Suppressor macrophage (primary cell): ENCODE results near the gene PTPRM.

Experiments used
- DNase-seq, 4 experiments: peaks; one replicate each; pipeline ENCODE4 v3.0.0-alpha.2; 2020 to 2022

PTPRM gene

GRCh38 chr18:8257851-8258434 lies 690.8 kb downstream of the PTPRM start:
- DNase-seq: no peak

- DNase-seq: no peak
Observed at GRCh38 chr18:8260319-8260718, 693.2 kb downstream of the PTPRM start.

DNA sequence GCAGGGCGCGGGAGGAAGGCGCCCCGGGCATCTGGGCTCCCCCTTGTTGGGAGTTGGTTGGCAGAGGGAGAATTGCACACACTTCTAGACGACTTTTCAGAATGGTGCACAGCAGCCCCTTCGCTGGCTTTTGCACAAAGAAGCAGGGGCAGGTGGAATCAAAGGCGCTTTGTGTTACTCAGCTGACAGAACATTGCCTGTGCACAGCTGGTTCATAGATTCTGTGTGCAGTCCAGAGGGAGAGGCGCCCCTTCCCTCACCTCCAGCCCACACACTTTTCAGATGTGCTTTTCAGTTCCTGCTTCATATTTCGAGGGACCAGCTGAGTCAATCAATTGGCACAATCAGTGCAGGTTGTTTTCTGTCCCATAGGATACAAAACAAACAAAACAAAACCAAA lies 693.7 kb downstream of the PTPRM start:
- DNase-seq: no peak

GRCh38 chr18:8261651-8262091 lies 694.6 kb downstream of the PTPRM start:
- no peak for DNase-seq

- no peak for DNase-seq
Observed at GRCh38 chr18:8262221-8262620, 695.1 kb downstream of the PTPRM start.

DNA sequence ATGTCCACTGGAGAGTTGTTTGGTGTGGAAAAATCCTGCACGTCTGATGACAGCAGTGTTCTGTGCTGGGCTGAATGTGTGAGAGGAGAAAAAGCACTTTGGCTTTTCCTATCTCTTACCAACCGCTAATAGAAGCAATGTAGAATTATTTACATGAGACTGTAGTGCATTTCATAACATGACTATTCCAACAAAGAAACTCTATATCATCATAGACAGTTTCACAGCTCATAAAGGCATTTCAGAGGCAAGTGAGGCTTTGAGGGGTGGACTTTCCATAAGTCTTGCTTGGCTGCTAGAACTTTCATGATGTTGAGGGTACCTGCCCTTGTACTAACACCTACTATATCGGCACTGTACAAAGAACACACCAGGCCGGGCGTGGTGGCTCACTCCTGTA lies 697.0 kb downstream of the PTPRM start:
- DNase-seq: no peak

GRCh38 chr18:8264861-8265411 lies 697.8 kb downstream of the PTPRM start:
- no peak for DNase-seq

DNA sequence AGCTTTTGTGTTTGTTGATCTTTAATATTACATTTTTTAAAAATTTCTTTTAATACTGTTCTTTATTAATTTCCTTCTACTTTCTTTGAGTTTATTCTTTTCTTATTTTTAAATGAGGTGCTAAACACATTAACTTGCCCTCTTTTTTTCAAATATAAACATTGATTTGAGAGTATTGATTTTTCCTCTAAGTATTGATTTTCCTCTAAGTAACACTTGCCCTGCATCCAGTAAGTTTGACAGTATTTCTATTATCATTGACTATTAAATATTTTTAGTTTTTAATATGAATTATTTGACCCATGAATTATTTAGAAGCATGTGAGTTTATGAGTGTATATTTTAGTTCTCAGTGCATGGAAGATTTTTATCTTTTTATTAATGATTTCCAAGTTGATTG lies 705.1 kb downstream of the PTPRM start:
- DNase-seq: no peak

DNA sequence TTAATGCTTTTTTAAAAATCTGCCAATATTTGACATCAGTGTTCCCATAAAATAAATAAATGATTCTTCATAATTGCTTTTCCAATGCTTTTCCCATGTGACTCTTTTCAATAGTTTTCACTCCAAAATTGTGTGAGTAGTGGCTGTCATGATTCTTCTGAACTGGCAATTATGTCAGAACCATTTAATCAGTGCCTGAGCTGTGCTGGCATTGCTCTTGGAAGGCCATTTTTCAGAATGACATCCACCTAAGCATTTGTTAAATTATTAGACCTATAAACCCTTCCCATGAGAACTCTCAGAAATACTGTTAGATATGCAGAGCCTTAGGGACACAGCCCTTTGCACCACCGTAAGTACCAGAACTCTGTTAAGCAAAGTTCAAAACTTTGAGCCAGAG lies 707.3 kb downstream of the PTPRM start:
- DNase-seq: no peak

DNA sequence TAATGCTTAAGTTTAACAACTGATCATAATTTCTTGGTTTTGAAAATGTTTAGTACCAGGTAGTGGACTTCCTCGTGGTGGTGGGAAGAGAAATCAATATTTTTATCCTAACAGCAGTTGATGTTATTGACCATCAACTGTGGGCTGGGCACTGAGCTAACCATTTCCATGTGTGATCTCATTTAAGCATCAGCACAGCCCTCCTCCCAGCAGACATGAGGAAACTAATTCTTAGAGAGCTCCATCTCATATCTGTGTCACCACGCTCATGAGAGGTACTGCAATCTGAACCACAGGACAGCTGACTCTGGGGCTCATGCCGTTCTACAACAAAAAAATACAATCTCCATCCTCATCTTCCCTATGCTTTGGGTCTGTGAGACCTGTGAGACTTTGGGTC lies 709.3 kb downstream of the PTPRM start:
- no peak for DNase-seq

GRCh38 chr18:8277270-8277669 lies 710.2 kb downstream of the PTPRM start:
- DNase-seq: no peak

GRCh38 chr18:8279346-8279745 lies 712.2 kb downstream of the PTPRM start:
- no peak for DNase-seq

DNA sequence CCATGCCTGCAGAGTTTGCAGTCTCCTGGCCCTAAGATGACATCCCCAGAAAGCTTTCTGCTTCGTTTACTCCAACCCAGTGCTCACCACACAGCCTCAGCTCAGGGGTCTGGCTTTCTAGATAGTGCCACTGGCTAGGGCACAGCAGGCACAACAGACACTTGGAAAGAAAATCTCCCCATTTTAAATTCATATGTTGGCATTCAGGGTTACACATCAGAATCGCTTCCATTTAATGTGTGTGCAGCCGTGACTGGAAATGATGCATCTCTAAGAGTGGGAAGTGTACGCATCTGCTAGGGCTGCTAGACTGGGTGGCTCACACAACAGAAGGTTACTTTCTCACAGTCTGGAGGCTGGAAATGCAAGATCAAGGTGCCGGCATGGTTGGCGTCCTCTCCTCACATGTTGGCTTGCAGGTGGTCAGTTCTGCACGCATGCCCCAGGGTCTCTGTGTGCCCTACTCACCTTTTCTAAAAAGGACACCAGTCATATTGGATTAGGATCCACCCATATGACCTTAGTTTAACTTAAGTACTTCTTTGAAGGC lies 712.7 kb downstream of the PTPRM start:
- no peak for DNase-seq

- DNase-seq: no peak
Observed at GRCh38 chr18:8283891-8284585, 716.9 kb downstream of the PTPRM start.

DNA sequence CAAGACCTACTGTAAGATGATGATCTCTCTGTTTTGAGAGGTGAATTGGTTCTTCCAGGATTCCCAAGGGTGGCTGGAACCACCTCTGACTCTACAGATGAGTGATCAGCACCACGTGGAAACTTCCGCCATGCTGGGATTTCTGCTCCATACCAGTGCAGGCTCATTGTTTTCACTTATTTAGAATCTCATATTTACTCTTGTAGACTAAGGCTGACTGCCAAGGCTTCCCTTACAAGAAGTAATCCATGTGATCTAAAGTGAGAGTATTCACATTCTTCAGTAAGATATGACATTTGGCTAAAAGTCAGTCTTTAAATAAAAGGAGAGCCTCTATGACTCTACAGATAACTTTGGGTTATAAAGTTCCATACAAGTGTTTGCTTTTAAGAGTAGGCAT lies 719.2 kb downstream of the PTPRM start:
- no peak for DNase-seq

DNA sequence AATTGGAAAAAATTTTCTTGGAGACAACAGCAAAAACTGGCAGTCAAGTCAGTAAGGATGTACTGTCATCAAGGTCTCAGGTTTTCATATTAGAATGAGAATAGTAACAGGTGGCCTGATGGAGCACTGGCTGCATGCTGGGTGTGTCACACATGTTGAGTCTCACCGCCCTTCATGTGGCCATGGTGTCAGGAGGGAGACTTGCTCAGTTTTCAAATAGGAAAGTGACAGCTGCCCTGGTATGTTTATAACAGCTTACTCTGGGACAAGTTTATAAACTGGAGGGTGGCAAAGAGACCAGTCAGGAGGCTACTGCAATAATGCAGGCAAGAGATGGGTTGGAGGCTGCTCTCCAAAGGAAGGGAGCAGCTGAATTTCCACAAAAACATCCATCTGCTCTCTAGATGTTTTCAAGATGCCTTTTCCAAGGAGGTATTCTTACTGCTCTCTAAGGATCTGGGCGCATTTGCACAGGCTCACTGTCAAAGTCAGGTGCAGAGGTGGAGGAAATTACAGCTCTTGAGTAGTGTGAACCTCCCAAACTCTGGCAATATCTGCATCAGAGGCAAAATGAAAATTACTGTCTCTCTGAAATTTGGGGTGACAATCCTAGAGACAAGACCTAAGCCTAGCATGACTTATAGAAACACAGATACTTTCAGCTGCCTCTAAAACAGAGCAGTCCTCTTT lies 720.2 kb downstream of the PTPRM start:
- no peak for DNase-seq

GRCh38 chr18:8288472-8289195 lies 721.5 kb downstream of the PTPRM start:
- DNase-seq: no peak

DNA sequence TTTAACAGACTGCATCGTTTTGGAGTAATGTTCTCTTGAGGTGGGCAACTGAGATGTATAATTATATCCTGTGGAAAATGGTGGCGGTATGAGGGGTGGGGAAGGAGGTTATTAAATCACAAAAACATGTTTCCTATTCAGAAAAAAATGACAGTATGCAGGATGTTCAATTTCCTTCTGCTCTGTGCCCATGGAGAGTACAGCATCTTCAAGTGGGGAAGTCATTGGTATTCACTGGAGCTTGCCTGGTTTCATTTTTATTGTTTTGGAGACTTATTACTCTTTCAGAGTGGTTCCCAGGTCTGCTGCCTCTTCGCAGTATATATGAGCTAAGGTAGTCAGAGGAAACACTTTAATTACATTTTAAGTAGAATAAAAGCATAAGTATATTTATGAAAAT lies 723.3 kb downstream of the PTPRM start:
- DNase-seq: no peak

DNA sequence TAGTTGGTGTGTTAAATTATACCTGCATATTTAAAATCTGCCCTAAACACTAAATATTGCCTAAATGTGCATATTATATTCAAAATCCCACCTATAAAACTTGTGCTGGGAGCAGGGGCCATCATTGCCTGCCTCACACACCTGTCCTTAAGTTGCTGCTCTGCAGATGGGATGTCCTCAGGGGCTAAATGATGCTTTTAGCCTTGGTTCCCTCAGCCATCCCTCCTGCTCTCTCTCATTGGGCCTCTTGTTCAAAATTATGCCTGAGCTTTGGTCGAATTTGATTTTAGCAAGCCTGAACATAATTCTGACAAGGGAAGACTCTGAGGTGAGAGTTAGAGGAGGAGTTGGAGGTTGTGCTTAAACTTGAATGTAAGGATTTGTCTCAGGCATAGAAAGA lies 723.8 kb downstream of the PTPRM start:
- DNase-seq: no peak

DNA sequence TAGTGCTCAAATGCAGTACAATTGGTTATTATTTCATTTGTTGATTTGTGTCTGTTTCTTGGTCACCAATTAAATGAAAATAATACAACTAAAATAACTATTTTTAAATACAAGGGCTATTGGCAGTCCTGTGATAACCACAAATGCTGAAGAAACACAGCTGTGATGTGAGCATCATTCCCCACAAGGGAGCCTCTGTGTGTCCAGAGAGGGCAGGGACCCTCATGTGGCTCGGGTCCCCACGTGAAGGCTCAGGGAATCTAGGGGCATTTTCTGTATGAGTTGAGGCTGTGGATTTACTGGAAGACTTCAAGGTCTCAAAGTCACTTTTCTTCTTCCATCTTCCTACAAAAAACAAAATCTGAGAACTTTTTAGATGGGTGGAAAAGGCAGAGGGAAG lies 726.1 kb downstream of the PTPRM start:
- DNase-seq: no peak

- no peak for DNase-seq
Observed at GRCh38 chr18:8296886-8297616, 729.9 kb downstream of the PTPRM start.

DNA sequence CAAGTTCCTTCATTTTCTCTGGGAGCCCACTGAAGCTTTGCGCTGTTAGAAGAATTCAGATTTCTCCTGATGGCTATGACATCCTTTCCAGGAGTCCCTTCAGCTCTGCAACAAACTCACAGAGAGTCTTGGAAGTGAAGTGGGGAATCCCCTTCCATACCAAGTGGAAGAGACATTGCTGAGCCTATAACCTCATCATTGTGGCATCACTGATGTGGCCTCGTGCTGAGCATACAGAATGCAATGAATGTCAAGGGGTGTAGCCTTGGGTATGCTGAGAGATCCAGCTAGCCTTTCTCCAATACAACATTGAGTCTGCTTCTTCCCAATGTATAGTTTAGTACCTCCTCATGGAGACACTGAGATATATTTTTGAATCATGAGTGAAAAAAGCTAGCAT lies 731.1 kb downstream of the PTPRM start:
- no peak for DNase-seq
